Fibroblast of peridontal ligament (primary cell): Measurements from ENCODE around the gene BCHE.

ENCODE experiments used
- DNase-seq: peaks from one replicate; pipeline ENCODE4 v3.0.0-alpha.2; 2010; ENCODE audit errors: extremely low read depth

Gene BCHE

DNA sequence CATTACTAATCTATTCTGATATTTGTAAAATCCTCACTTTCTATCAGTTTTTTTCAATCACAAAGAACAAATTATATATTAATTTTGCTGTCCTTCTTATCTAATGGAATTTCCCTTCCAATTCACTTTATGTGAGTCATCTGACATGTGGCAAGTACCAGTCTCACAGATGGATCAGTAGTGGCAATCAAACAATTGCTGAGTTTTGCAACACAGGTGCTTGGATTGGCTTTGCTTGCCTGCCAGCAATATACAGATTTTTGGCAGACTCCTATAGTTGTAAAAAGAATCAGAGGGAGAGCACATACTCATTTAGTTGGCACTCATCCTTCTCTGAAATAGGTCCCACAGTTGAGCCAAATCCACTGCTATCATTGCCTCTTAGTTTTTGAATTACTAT is 83.7 kb downstream of the BCHE start:
- DNase-seq = no peak

DNA sequence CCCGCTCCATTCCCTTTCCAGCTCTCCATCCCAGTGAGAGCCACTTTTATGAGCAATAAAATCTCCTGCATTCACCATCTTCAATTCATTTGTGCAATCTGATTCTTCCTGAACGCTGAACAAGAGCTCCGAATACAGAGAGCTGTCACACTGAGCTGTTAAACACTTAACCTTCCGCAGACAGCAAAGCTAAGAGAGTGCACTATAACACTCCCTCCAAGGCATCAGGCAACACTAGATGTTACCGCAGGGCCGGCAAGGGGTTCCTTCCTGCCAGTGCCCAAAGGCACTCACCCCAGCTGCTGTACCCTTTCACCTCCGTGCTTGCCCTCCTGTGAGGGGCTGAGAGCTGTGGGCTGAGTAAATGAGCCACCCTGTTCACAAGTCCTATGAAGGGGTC is 85.6 kb downstream of the BCHE start:
- DNase-seq = no peak

DNA sequence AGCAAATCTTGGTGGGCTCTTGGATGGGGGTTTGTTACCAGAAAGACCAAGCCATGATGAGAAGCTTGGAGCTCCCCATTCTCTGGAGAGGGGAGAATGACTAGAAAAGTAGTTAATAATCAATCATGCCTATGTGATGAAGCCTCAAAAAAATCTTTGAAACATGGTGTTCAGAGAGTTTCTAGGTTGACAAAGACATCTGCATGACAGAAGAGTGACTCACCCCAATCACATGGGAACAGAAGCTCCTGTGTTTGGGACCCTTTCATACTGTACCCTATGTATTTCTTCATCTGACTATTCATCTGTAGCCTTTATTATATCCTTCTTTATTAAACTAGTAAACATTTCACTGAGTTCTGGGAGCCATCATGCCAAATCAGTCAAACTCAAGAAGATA is 87.4 kb downstream of the BCHE start:
- DNase-seq = no peak

- DNase-seq = no peak
These were observed 88.0 kb downstream of the BCHE start for GRCh38 chr3:165749241-165749640.

GRCh38 chr3:165748094-165748493 is 89.1 kb downstream of the BCHE start:
- DNase-seq = no peak

DNA sequence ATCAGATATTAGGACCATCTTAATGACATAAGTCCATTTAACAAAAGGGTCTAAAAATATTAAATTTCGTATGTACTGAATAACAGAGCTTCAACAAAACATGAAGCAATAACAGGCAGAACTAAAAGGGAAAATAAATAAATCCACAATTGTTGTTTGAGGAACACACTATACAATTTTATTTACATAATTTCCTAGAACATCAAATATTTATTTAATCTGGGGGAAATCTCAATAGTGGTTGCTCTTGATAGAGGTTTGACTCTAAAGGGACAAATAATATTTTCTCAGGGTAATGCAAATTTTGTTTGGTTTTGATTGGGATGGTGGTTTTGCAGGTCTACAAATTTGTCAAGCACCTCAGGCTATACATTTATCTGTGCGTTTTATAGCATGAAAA is 90.3 kb downstream of the BCHE start:
- DNase-seq = no peak

DNA sequence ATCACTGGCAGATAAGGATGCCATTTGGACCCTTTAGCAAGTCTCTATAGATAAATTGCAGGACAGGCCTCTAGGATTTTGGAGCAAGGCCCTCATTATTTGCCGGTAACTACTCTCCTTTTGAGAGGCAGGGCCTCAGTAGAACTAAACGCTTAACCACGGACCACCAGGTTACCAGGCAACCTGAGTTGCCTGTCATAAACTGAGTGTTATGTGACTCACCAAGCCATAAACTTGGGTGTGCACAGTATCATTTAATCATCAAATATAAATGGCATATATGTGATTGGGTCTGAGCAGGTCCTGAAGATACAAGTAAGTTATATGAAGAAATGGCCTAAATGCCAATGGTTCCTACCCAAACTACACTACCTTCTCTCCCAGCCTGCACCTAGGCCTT is 93.2 kb downstream of the BCHE start:
- DNase-seq = no peak

GRCh38 chr3:165742351-165742750 is 94.9 kb downstream of the BCHE start:
- DNase-seq = no peak

GRCh38 chr3:165729756-165730155 is 107.5 kb downstream of the BCHE start:
- no peak for DNase-seq

- no peak for DNase-seq
These were observed 108.3 kb downstream of the BCHE start for GRCh38 chr3:165728924-165729323.

DNA sequence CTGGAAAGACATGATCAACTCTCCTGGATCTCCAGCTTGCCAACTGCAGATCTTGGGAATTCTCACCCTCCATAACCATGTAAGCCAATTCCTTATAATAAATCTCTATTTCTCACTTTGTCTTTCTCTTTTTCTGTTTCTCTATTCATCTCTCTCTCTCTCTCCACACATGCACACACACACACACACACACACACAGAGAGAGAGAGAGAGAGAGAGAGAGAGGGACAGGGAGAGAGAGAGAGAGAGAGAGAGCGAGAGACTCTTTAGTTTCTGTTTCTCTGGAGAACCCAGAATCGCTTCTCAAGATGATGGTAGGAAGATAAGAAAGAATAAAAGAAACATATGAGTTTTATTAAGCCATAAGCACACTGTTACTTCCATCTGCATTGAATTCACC is 111.9 kb downstream of the BCHE start:
- no peak for DNase-seq
